Lower lobe of right lung (tissue), 2 donors: ENCODE measurements around the gene CD82. TPM values are rescaled to one million over a fixed set of nuclear protein-coding genes. Genes with fewer than 3 reads are reported as not detected.
"Not testable (repeated sequence)": the region's sequence is repeated elsewhere in the genome, so short reads cannot be mapped to it uniquely, and the experiment has no call there.

Experiments
- ATAC-seq, 2 donors: fragments of 200-7000 bp; cut with Tn5 transposase; one replicate each; pipeline ENCODE4 v1.9.1; 2020 to 2022; ENCODE audit warnings: mild to moderate bottlenecking in 2 of 2, moderate library complexity in 2 of 2
- DNase-seq: peaks from one replicate; pipeline ENCODE4 v3.0.0-alpha.2; 2020
- H3K27ac ChIP-seq: fragments of 200-600 bp; one replicate; pipeline ENCODE4 v1.8.0; 2022
- H3K27me3 ChIP-seq: fragments of 200-600 bp; one replicate; pipeline ENCODE4 v1.8.0; 2022; ENCODE audit warnings: low read depth
- H3K36me3 ChIP-seq: fragments of 200-600 bp; one replicate; pipeline ENCODE4 v1.8.0; 2022; ENCODE audit warnings: mild to moderate bottlenecking
- H3K4me1 ChIP-seq: fragments of 200-600 bp; one replicate; pipeline ENCODE4 v1.8.0; 2022
- H3K4me3 ChIP-seq: fragments of 200-600 bp; one replicate; pipeline ENCODE4 v1.8.0; 2022; ENCODE audit warnings: mild to moderate bottlenecking
- H3K9me3 ChIP-seq: fragments of 200-600 bp; one replicate; pipeline ENCODE4 v1.8.0; 2022
- intact Hi-C: fragments of 100-400 bp; cut with DNase I; formaldehyde crosslinking; loops from one replicate; pipeline ENCODE4 v1.11.0; 2022
- total RNA-seq: library from RNA; stranded (reverse); fragmentation: NEBNext Ultra II Directional; extraction: Animal tissue kit (Norgen Biotek cat#: 25700); gene quantifications from one replicate; pipeline ENCODE4 v1.2.1, GENCODE V29; 2021
- TF ChIP-seq, protein P1 (sequence below): fragments of 200-600 bp; IDR thresholded peaks from one replicate; pipeline ENCODE4 v1.8.0; 2022; ENCODE audit warnings: antibody characterized with exemption, mild to moderate bottlenecking
- donor health status: DM: no; HTN: yes; CAD: no; lungs with severe emphysema.

Gene CD82
- total RNA-seq, 1 donor from 2014 or later = 129 TPM

DNA sequence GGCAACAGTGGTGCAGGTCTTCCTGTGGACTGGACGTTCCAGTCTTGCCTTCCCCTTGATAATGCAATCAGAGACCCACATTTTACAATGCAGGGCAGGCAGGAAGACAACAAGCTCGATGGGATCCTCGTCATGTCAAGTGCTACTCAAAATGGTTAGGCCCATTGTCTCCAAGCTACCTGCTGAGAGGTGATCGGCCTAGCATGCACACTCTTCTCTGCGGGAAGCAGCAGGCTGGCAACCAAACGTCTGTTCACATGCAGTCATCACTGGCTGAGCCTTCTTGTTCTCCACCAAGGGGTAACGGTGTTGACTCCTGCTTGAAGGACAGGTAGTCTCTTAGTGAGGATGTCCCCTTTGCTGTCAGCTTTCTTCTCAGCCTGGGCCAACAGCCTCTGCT lies 25.5 kb upstream of the CD82 start:
- no peaks in the 10 kb centered on the region for H3K36me3 ChIP-seq
- DNase-seq (no peak), ATAC-seq (no peak)
- intact Hi-C loops = loop anchor here (10.0 kb wide), 1 partner anchor 255 kb away; no protein-coding TSS in a partner anchor
- H3K4me3 ChIP-seq = no peak overlapping the region
- TF ChIP-seq, protein P1, sequence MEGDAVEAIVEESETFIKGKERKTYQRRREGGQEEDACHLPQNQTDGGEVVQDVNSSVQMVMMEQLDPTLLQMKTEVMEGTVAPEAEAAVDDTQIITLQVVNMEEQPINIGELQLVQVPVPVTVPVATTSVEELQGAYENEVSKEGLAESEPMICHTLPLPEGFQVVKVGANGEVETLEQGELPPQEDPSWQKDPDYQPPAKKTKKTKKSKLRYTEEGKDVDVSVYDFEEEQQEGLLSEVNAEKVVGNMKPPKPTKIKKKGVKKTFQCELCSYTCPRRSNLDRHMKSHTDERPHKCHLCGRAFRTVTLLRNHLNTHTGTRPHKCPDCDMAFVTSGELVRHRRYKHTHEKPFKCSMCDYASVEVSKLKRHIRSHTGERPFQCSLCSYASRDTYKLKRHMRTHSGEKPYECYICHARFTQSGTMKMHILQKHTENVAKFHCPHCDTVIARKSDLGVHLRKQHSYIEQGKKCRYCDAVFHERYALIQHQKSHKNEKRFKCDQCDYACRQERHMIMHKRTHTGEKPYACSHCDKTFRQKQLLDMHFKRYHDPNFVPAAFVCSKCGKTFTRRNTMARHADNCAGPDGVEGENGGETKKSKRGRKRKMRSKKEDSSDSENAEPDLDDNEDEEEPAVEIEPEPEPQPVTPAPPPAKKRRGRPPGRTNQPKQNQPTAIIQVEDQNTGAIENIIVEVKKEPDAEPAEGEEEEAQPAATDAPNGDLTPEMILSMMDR = no peak
- H3K9me3 ChIP-seq = no peaks in the 10 kb centered on the region
- no peak overlapping the region for H3K27ac ChIP-seq
- peaks cover 4% of the 10 kb centered on the region for H3K4me1 ChIP-seq
- no peaks in the 10 kb centered on the region for H3K27me3 ChIP-seq

DNA sequence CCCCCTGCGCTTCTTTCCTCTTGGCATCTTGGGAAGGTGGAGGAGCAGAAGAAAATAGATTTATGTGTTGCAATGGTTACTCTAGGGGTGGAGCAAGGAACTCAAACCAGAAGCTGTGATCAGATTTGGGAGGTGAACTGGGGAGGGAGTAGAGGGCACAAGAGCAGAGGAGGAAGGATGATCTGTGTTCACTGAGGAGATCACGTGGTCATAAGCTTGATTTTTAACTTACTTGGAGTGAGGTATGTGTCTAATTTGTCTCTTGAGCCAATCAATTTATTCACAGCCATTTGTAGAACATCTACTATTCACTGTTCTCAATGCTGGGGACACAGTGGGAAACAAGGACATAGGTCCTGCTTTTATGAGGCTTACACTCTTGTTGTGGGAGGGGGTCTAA lies 24.8 kb upstream of the CD82 start:
- Histone ChIP-seq H3K27ac (no peak overlapping the region), H3K4me1 (peaks cover 4% of the 10 kb centered on the region), H3K4me3 (no peak overlapping the region), H3K36me3 (no peaks in the 10 kb centered on the region), H3K9me3 (no peaks in the 10 kb centered on the region), H3K27me3 (no peaks in the 10 kb centered on the region)
- TF ChIP-seq, protein P1 = no peak
- DNase-seq (no peak), ATAC-seq (no peak)
- intact Hi-C loops = loop anchor here (10.0 kb wide), 1 partner anchor 256 kb away; no protein-coding TSS in a partner anchor

DNA sequence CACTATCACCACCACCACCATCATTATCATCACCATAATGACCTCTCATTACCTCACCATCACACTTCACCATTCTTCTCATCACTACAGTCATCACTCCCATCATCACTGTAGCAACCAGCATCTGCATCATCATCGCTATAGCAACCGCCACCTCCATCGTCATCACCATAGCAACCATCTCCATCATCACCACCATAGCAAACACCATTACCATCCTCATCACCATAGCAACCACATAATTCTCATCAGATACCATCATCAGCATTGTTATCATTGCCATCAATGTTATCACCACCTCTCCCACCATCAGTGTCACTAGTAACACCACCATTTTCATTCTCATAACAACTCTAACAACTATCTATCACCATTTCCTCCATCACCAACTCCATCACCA lies 23.1 kb upstream of the CD82 start:
- ATAC-seq (no peak), DNase-seq (no peak)
- TF ChIP-seq, protein P1 = no peak
- no peaks in the 10 kb centered on the region for H3K9me3 ChIP-seq
- intact Hi-C loops = loop anchor here (10.0 kb wide), 1 partner anchor 258 kb away; no protein-coding TSS in a partner anchor
- H3K4me1 ChIP-seq = peaks cover 4% of the 10 kb centered on the region
- H3K36me3 ChIP-seq = no peaks in the 10 kb centered on the region
- H3K27ac ChIP-seq = no peak overlapping the region
- H3K4me3 ChIP-seq = no peak overlapping the region
- no peaks in the 10 kb centered on the region for H3K27me3 ChIP-seq

DNA sequence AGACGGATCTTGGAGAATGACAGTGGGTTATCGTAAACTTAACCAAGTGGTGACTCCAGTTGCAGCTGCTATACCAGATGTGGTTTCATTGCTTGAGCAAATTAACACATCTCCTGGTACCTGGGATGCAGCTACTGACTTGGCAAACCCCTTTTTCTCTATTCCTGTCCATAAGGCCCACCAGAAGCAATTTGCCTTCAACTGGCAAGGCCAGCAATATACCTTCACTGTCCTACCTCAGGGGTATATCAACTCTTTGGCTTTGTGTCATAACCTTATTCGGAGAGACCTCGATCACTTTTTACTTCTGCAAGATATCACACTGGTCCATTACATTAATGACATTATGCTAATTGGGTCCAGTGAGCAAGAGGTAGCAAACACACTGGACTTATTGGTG lies 18.5 kb upstream of the CD82 start:
- intact Hi-C loops = loop anchor here (10.0 kb wide), 1 partner anchor 262 kb away; no protein-coding TSS in a partner anchor
- H3K36me3 ChIP-seq, ATAC-seq, H3K4me3 ChIP-seq, H3K9me3 ChIP-seq, DNase-seq, H3K27me3 ChIP-seq, H3K4me1 ChIP-seq, H3K27ac ChIP-seq: not testable (repeated sequence)

DNA sequence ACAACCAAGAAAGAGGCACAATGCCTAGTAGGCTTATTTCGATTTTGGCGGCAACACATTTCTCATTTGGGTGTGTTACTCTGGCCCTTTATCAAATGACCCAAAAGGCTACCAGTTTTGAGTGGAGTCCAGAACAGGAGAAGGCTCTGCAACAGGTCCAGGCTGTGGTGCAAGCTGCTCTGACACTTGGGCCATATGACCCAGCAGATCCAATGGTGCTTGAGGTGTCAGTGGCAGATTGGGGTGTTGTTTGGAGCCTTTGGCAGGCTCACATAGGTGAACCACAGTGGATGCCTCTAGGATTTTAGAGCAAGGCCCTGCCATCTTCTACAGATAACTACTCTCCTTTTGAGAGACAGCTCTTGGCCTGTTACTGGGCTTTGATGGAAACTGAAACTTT lies 17.9 kb upstream of the CD82 start:
- not testable (repeated sequence) for H3K4me3 ChIP-seq, H3K9me3 ChIP-seq, ATAC-seq, H3K27ac ChIP-seq, H3K4me1 ChIP-seq, H3K36me3 ChIP-seq, DNase-seq, H3K27me3 ChIP-seq
- intact Hi-C loops = loop anchor here (10.0 kb wide), 1 partner anchor 263 kb away; no protein-coding TSS in a partner anchor

DNA sequence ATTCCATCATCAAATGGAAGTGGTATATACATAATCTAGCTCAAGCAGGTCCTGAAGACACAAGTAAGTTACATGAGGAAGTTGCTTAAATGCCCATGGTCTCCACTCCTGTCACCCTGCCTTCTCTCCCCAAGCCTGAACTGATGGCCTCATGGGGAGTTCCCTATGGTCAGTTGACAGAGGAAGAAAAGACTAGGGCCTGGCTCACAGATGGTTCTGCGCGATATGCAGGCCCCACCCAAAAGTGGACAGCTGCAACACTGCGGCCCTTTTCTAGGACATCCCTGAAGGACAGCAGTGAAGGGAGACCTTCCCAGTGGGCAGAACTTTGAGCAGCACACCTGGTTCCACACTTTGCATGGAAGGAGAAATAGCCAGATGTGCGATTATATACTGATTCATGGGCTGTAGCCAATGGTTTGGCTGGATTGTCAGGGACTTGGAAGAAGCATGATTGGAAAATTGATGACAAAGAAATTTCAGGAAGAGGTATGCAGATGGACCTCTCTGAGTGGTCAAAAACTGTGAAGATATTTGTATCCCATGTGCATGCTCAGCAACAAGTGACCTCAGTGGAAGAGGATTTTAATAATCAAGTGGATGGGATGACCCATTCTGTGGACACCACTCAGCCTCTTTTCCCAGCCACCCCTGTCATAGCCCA lies 17.3 kb upstream of the CD82 start:
- intact Hi-C loops = loop anchor here (10.0 kb wide), 1 partner anchor 263 kb away; no protein-coding TSS in a partner anchor
- H3K9me3 ChIP-seq = peaks cover 5% of the 10 kb centered on the region
- no peaks in the 10 kb centered on the region for H3K4me1 ChIP-seq
- no peak for DNase-seq
- TF ChIP-seq, protein P1 = no peak
- no peak overlapping the region for H3K4me3 ChIP-seq
- H3K27me3 ChIP-seq = no peaks in the 10 kb centered on the region
- H3K27ac ChIP-seq = no peak overlapping the region
- H3K36me3 ChIP-seq = no peaks in the 10 kb centered on the region
- ATAC-seq = no peak

DNA sequence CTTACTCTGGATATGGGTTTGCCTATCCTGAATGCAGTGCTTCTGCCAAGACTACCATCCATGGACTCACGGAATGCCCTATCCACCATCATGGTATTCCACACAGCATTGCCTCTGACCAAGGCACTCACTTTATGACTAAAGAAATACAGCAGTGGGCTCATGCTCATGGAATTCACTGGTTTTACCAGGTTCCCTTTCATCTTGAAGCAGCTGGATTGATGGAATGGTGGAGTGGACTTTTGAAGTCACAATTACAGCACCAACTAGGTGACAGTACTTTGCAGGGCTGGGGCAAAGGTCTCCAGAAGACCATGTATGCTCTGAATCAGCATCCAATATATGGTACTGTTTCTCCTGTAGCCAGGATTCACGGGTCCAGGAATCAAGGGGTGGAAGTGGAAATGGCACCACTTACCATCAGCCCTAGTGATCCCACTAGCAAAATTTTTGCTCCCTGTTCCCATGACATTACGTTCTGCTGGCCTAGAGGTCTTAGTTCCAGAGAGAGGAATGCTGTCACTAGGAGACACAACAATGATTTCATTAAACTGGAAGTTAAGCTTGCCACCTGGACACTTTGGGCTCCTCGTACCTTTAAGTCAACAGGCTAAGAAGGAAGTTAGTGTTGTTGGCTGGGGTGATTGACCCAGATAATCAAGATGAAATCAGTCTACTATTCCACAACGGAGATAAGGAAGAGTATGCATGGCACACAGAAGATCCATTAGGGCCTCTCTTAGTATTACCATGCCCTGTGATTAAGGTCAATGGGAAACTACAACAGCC lies 16.3 kb upstream of the CD82 start:
- ATAC-seq, H3K4me3 ChIP-seq, H3K4me1 ChIP-seq, H3K9me3 ChIP-seq, H3K36me3 ChIP-seq, H3K27me3 ChIP-seq, DNase-seq, H3K27ac ChIP-seq: not testable (repeated sequence)
- intact Hi-C loops = loop anchor here (10.0 kb wide), 1 partner anchor 264 kb away; no protein-coding TSS in a partner anchor
